GM12892 (cell line): Measurements from ENCODE around the gene MMEL1.
"Not testable (repeated sequence)": the region's sequence is repeated elsewhere in the genome, so short reads cannot be mapped to it uniquely, and the experiment has no call there.

Source experiments
- POLR2A ChIP-seq: IDR thresholded peaks from 2 replicates; pipeline ENCODE4 v1.6.1; 2011; ENCODE audit warnings: low read depth, low read length, control low read depth
- POLR2AphosphoS5 ChIP-seq: IDR thresholded peaks from 2 replicates; pipeline ENCODE4 v1.6.1; 2011; ENCODE audit warnings: low read depth, low read length, control low read depth
- TAF1 ChIP-seq: IDR thresholded peaks from 2 replicates; pipeline ENCODE4 v1.6.1; 2011; ENCODE audit warnings: low read depth, mild to moderate bottlenecking, control low read depth, low read length, borderline replicate concordance

GRCh38 chr1:2671656-2672055, 38.8 kb upstream of the MMEL1 start:
- TF ChIP-seq POLR2A, POLR2AphosphoS5, TAF1: not testable (repeated sequence)
